ENCODE results near the gene PRIM1. TPM values are rescaled to one million over a fixed set of nuclear protein-coding genes. Genes with fewer than 3 reads are reported as not detected.
"Not testable (repeated sequence)": the region's sequence is repeated elsewhere in the genome, so short reads cannot be mapped to it uniquely, and the experiment has no call there.

PRIM1 gene
- polyA plus RNA-seq (ENCODE audit: insufficient read length in 4 of 4) = 10 to 100 TPM; 16.0 to 20.9 (median 20.0) TPM

- DNase-seq (ENCODE audit: low read depth in 4 of 4, low spot score in 3 of 4) = peak; percentile 62 to 69 (median 66)
Measured at GRCh38 chr12:56751712-56752598, at the start of gene PRIM1. TSS of gene PRIM1 (minus strand) at chr12:56752323. CDS start at chr12:56752298, 25 bp downstream.

GRCh38 chr12:56800221-56800620, 48.1 kb upstream of the PRIM1 start:
- no peak for DNase-seq (ENCODE audit: low read depth in 4 of 4, low spot score in 3 of 4)

- not testable (repeated sequence) for DNase-seq (ENCODE audit: low read depth in 4 of 4, low spot score in 3 of 4)
Measured at GRCh38 chr12:56799345-56799744, 47.2 kb upstream of the PRIM1 start.

GRCh38 chr12:56795791-56796190, 43.7 kb upstream of the PRIM1 start:
- DNase-seq (ENCODE audit: low read depth in 4 of 4, low spot score in 3 of 4) = not testable (repeated sequence)

- DNase-seq (ENCODE audit: low read depth in 4 of 4, low spot score in 3 of 4) = not testable (repeated sequence)
Measured at GRCh38 chr12:56795046-56795562, 43.0 kb upstream of the PRIM1 start.

GRCh38 chr12:56793124-56793523, 41.0 kb upstream of the PRIM1 start:
- not testable (repeated sequence) for DNase-seq (ENCODE audit: low read depth in 4 of 4, low spot score in 3 of 4)

- DNase-seq (ENCODE audit: low read depth in 4 of 4, low spot score in 3 of 4) = no peak
Measured at GRCh38 chr12:56792678-56793077, 40.6 kb upstream of the PRIM1 start.

GRCh38 chr12:56789429-56789828, 37.3 kb upstream of the PRIM1 start:
- DNase-seq (ENCODE audit: low read depth in 4 of 4, low spot score in 3 of 4) = not testable (repeated sequence)

GRCh38 chr12:56787498-56787897, 35.4 kb upstream of the PRIM1 start:
- no peak for DNase-seq (ENCODE audit: low read depth in 4 of 4, low spot score in 3 of 4)

GRCh38 chr12:56785874-56786273, 33.8 kb upstream of the PRIM1 start:
- no peak for DNase-seq (ENCODE audit: low read depth in 4 of 4, low spot score in 3 of 4)

GRCh38 chr12:56785141-56785865, 33.2 kb upstream of the PRIM1 start:
- no peak for DNase-seq (ENCODE audit: low read depth in 4 of 4, low spot score in 3 of 4)

- no peak for DNase-seq (ENCODE audit: low read depth in 4 of 4, low spot score in 3 of 4)
Measured at GRCh38 chr12:56781726-56782125, 29.6 kb upstream of the PRIM1 start.

GRCh38 chr12:56778756-56779155, 26.6 kb upstream of the PRIM1 start:
- DNase-seq (ENCODE audit: low read depth in 4 of 4, low spot score in 3 of 4) = no peak

GRCh38 chr12:56776654-56777053, 24.5 kb upstream of the PRIM1 start:
- DNase-seq (ENCODE audit: low read depth in 4 of 4, low spot score in 3 of 4) = no peak

- DNase-seq (ENCODE audit: low read depth in 4 of 4, low spot score in 3 of 4) = no peak
Measured at GRCh38 chr12:56775638-56776037, 23.5 kb upstream of the PRIM1 start.

GRCh38 chr12:56773113-56773512, 21.0 kb upstream of the PRIM1 start:
- no peak for DNase-seq (ENCODE audit: low read depth in 4 of 4, low spot score in 3 of 4)

- no peak for DNase-seq (ENCODE audit: low read depth in 4 of 4, low spot score in 3 of 4)
Measured at GRCh38 chr12:56772625-56773024, 20.5 kb upstream of the PRIM1 start.

GRCh38 chr12:56769868-56770267, 17.7 kb upstream of the PRIM1 start:
- DNase-seq (ENCODE audit: low read depth in 4 of 4, low spot score in 3 of 4) = no peak

GRCh38 chr12:56768424-56768823, 16.3 kb upstream of the PRIM1 start:
- DNase-seq (ENCODE audit: low read depth in 4 of 4, low spot score in 3 of 4) = no peak

GRCh38 chr12:56766535-56766934, 14.4 kb upstream of the PRIM1 start:
- DNase-seq (ENCODE audit: low read depth in 4 of 4, low spot score in 3 of 4) = no peak
